Activated naive CD8-positive, alpha-beta T cell treated with anti-CD3 and anti-CD28 coated beads, Interleukin-2, amount 50 U/mL, for 24 hours (primary cell): ENCODE results near the gene C1orf159.
A peak's percentile ranks its signal among the peaks of the same experiment; 100 is the strongest.

ENCODE experiments used
- ATAC-seq: fragments of 150-1000 bp; cut with Tn5 transposase; one replicate; pipeline ENCODE4 v1.10.0; 2021
- DNase-seq: peaks from one replicate; pipeline ENCODE4 v3.0.0; 2021
- H3K27ac Mint-ChIP-seq: one replicate; pipeline ENCODE4 v1.8.0; 2021; ENCODE audit warnings: mild to moderate bottlenecking, mixed read lengths
- H3K27me3 Mint-ChIP-seq: one replicate; pipeline ENCODE4 v1.8.0; 2021; ENCODE audit warnings: mixed read lengths
- H3K36me3 Mint-ChIP-seq: one replicate; pipeline ENCODE4 v1.8.0; 2021; ENCODE audit warnings: low read depth, mixed read lengths
- H3K4me1 Mint-ChIP-seq: one replicate; pipeline ENCODE4 v1.8.0; 2021; ENCODE audit warnings: mixed read lengths
- H3K4me3 Mint-ChIP-seq: one replicate; pipeline ENCODE4 v1.8.0; 2021; ENCODE audit warnings: mild to moderate bottlenecking, moderate library complexity, mixed read lengths
- H3K9me3 Mint-ChIP-seq: one replicate; pipeline ENCODE4 v1.8.0; 2021; ENCODE audit warnings: mixed read lengths

The C1orf159 gene

GRCh38 chr1:1041873-1042272 is 74.0 kb downstream of the C1orf159 start:
- Mint-ChIP-seq H3K4me3 (no peak overlapping the region), H3K4me1 (peaks cover 19% of the 10 kb centered on the region), H3K27me3 (peaks cover 10% of the 10 kb centered on the region), H3K36me3 (peaks cover 2% of the 10 kb centered on the region), H3K27ac (no peak overlapping the region), H3K9me3 (no peaks in the 10 kb centered on the region)
- no peak for DNase-seq
- ATAC-seq, result no peak

GRCh38 chr1:1041092-1041523 is 74.8 kb downstream of the C1orf159 start:
- Mint-ChIP-seq H3K4me3 (no peak overlapping the region), H3K4me1 (peaks cover 19% of the 10 kb centered on the region), H3K36me3 (peaks cover 2% of the 10 kb centered on the region), H3K9me3 (no peaks in the 10 kb centered on the region), H3K27me3 (peaks cover 12% of the 10 kb centered on the region), H3K27ac (no peak overlapping the region)
- no peak for DNase-seq
- ATAC-seq, result no peak

GRCh38 chr1:1040004-1040991 is 75.6 kb downstream of the C1orf159 start:
- Mint-ChIP-seq H3K9me3 (no peaks in the 10 kb centered on the region), H3K4me3 (peak overlapping the region; percentile 50), H3K4me1 (peaks cover 19% of the 10 kb centered on the region), H3K27me3 (peaks cover 15% of the 10 kb centered on the region), H3K36me3 (peaks cover 2% of the 10 kb centered on the region), H3K27ac (no peak overlapping the region)
- peak; percentile 77 for DNase-seq
- ATAC-seq, result peak; percentile 66

- Mint-ChIP-seq H3K36me3 (no peaks in the 10 kb centered on the region), H3K4me3 (peak overlapping the region; percentile 50), H3K27ac (no peak overlapping the region), H3K4me1 (peaks cover 19% of the 10 kb centered on the region), H3K27me3 (peaks cover 15% of the 10 kb centered on the region), H3K9me3 (no peaks in the 10 kb centered on the region)
- peak; percentile 31 for DNase-seq
- ATAC-seq, result no peak
Observed at GRCh38 chr1:1039145-1039910, 76.6 kb downstream of the C1orf159 start.

GRCh38 chr1:1038694-1039093 is 77.2 kb downstream of the C1orf159 start:
- Mint-ChIP-seq H3K4me1 (peaks cover 19% of the 10 kb centered on the region), H3K27ac (no peak overlapping the region), H3K9me3 (no peaks in the 10 kb centered on the region), H3K36me3 (no peaks in the 10 kb centered on the region), H3K27me3 (peaks cover 15% of the 10 kb centered on the region), H3K4me3 (no peak overlapping the region)
- ATAC-seq, result no peak
- DNase-seq, result no peak

GRCh38 chr1:1037366-1038327 is 78.2 kb downstream of the C1orf159 start:
- Mint-ChIP-seq H3K27ac (no peak overlapping the region), H3K4me3 (no peak overlapping the region), H3K9me3 (no peaks in the 10 kb centered on the region), H3K27me3 (peaks cover 15% of the 10 kb centered on the region), H3K36me3 (no peaks in the 10 kb centered on the region), H3K4me1 (peaks cover 19% of the 10 kb centered on the region)
- DNase-seq (no peak), ATAC-seq (no peak)

GRCh38 chr1:1035291-1035943 is 80.5 kb downstream of the C1orf159 start:
- Mint-ChIP-seq H3K9me3 (no peaks in the 10 kb centered on the region), H3K4me3 (no peak overlapping the region), H3K36me3 (no peaks in the 10 kb centered on the region), H3K4me1 (peaks cover 26% of the 10 kb centered on the region), H3K27ac (no peak overlapping the region), H3K27me3 (peaks cover 18% of the 10 kb centered on the region)
- DNase-seq (no peak), ATAC-seq (no peak)

- no peaks in the 10 kb centered on the region for H3K9me3 Mint-ChIP-seq
- H3K27me3 Mint-ChIP-seq, result peaks cover 13% of the 10 kb centered on the region
- DNase-seq (no peak), ATAC-seq (no peak)
- H3K36me3 Mint-ChIP-seq, result no peaks in the 10 kb centered on the region
- peaks cover 19% of the 10 kb centered on the region for H3K4me1 Mint-ChIP-seq
- H3K4me3 Mint-ChIP-seq, result peak overlapping the region; percentile 53
- no peak overlapping the region for H3K27ac Mint-ChIP-seq
Observed at GRCh38 chr1:1034439-1034781, 81.5 kb downstream of the C1orf159 start.

- H3K4me1 Mint-ChIP-seq, result peaks cover 13% of the 10 kb centered on the region
- no peak for ATAC-seq
Observed at GRCh38 chr1:1033731-1034438, 82.0 kb downstream of the C1orf159 start.

GRCh38 chr1:1033009-1033587 is 82.8 kb downstream of the C1orf159 start:
- ATAC-seq (peak; percentile 95), DNase-seq (peak; percentile 96)
- Mint-ChIP-seq H3K36me3 (no peaks in the 10 kb centered on the region), H3K27me3 (peaks cover 8% of the 10 kb centered on the region), H3K4me3 (no peak overlapping the region), H3K27ac (no peak overlapping the region), H3K4me1 (peaks cover 7% of the 10 kb centered on the region), H3K9me3 (no peaks in the 10 kb centered on the region)

More at GRCh38 chr1:1033731-1034438, 82.0 kb downstream of the C1orf159 start:
- Mint-ChIP-seq H3K9me3 (no peaks in the 10 kb centered on the region), H3K4me3 (peak overlapping the region; percentile 53), H3K27ac (no peak overlapping the region), H3K27me3 (peaks cover 12% of the 10 kb centered on the region), H3K36me3 (no peaks in the 10 kb centered on the region)
- peak; percentile 35 for DNase-seq

- H3K27ac Mint-ChIP-seq, result no peak overlapping the region
- ATAC-seq (no peak), DNase-seq (no peak)
- no peaks in the 10 kb centered on the region for H3K36me3 Mint-ChIP-seq
- peaks cover 8% of the 10 kb centered on the region for H3K27me3 Mint-ChIP-seq
- peak overlapping the region; percentile 27 for H3K4me3 Mint-ChIP-seq
- no peaks in the 10 kb centered on the region for H3K9me3 Mint-ChIP-seq
- peaks cover 7% of the 10 kb centered on the region for H3K4me1 Mint-ChIP-seq
Observed at GRCh38 chr1:1032424-1032823, 83.5 kb downstream of the C1orf159 start.
